ENCODE data around the gene SERPINA1.

SERPINA1 gene

DNA sequence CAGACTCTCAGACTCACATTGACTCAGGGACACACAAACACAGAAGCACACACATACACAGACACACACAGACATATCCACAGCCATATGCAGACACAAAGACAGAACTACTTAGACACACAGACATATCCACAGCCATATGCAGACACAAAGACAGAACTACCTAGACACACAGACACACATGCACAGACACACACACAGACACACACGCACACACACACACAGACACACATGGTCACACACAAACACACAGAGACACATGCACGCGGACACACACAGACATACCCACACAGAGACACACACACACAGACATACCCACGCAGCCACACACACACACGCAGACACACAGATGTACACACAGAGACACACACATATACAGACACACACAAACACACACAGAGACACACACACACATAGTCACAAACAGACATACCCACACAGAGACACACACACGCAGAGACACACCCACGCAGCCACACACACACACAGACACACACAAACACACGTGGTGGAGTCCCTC lies 25.7 kb downstream of the SERPINA1 start:
- no peaks in the 10 kb centered on the region for H4K20me1 ChIP-seq (ENCODE audit: insufficient read depth, low read length)
- H3K9me3 ChIP-seq (replicated peaks; ENCODE audit: insufficient read depth, low read length) = no peaks in the 10 kb centered on the region
- H3K4me2 ChIP-seq (ENCODE audit: low read depth, low read length) = no peak overlapping the region
- no peak overlapping the region for H3K9ac ChIP-seq (ENCODE audit: low read length)
- no peaks in the 10 kb centered on the region for H3K9me2 ChIP-seq (replicated peaks; ENCODE audit: insufficient read depth, low read length)
- no peaks in the 10 kb centered on the region for H3K79me2 ChIP-seq (ENCODE audit: low read length)
- H3K4me1 ChIP-seq (ENCODE audit: low read length) = no peaks in the 10 kb centered on the region
- TF ChIP-seq EZH2 (optimal IDR thresholded peaks at IDR 0.05; ENCODE audit: low read depth, low read length) = no peak
- TF ChIP-seq, protein P1, sequence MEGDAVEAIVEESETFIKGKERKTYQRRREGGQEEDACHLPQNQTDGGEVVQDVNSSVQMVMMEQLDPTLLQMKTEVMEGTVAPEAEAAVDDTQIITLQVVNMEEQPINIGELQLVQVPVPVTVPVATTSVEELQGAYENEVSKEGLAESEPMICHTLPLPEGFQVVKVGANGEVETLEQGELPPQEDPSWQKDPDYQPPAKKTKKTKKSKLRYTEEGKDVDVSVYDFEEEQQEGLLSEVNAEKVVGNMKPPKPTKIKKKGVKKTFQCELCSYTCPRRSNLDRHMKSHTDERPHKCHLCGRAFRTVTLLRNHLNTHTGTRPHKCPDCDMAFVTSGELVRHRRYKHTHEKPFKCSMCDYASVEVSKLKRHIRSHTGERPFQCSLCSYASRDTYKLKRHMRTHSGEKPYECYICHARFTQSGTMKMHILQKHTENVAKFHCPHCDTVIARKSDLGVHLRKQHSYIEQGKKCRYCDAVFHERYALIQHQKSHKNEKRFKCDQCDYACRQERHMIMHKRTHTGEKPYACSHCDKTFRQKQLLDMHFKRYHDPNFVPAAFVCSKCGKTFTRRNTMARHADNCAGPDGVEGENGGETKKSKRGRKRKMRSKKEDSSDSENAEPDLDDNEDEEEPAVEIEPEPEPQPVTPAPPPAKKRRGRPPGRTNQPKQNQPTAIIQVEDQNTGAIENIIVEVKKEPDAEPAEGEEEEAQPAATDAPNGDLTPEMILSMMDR (IDR thresholded peaks at IDR 0.05; ENCODE audit: low read length) = no peak
- TF ChIP-seq EZH2phosphoT487 (IDR thresholded peaks at IDR 0.05; ENCODE audit: low read length) = no peak
- H3K27ac ChIP-seq (ENCODE audit: low read length) = no peak overlapping the region
- DNase-seq = no peak
- H3K4me3 ChIP-seq (ENCODE audit: low read length) = no peak overlapping the region
- no peaks in the 10 kb centered on the region for H3K36me3 ChIP-seq (replicated peaks; ENCODE audit: insufficient read depth, low read length)
- H2AFZ ChIP-seq (ENCODE audit: low read length) = no peak overlapping the region
- no peaks in the 10 kb centered on the region for H3K27me3 ChIP-seq (replicated peaks; ENCODE audit: insufficient read depth, low read length)
- H3F3A ChIP-seq (ENCODE audit: insufficient read depth, low read length) = no peaks in the 10 kb centered on the region

DNA sequence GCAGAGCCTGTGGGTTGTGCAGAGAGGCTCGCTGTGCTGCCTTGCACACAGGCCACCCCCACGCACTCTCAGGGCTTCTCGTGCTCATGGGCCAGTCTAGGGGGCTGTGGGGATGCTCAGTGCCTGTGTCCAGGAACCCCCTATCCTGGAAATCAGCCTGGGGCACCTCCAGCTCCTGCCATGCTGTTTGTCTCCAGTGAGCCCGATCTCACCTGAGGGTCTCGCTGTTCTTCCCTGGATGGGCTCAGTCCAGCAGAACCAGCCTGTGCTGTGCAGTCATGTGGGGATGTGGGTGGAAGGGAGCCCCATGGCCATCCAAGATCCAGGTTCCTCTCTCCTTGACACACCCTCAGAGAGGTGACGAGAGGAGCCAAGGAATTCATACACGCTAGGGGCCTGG lies 26.7 kb downstream of the SERPINA1 start:
- no peak for TF ChIP-seq EZH2phosphoT487 (IDR thresholded peaks at IDR 0.05; ENCODE audit: low read length)
- TF ChIP-seq, protein P1 (IDR thresholded peaks at IDR 0.05; ENCODE audit: low read length) = no peak
- Histone ChIP-seq H3K4me1 (ENCODE audit: low read length) (no peaks in the 10 kb centered on the region), H3K36me3 (replicated peaks; ENCODE audit: insufficient read depth, low read length) (no peaks in the 10 kb centered on the region), H3F3A (ENCODE audit: insufficient read depth, low read length) (no peaks in the 10 kb centered on the region), H3K27ac (ENCODE audit: low read length) (no peak overlapping the region), H3K4me2 (ENCODE audit: low read depth, low read length) (no peak overlapping the region), H3K4me3 (ENCODE audit: low read length) (no peak overlapping the region), H2AFZ (ENCODE audit: low read length) (no peak overlapping the region), H3K9me2 (replicated peaks; ENCODE audit: insufficient read depth, low read length) (no peaks in the 10 kb centered on the region), H3K27me3 (replicated peaks; ENCODE audit: insufficient read depth, low read length) (no peaks in the 10 kb centered on the region), H3K9me3 (replicated peaks; ENCODE audit: insufficient read depth, low read length) (no peaks in the 10 kb centered on the region), H3K9ac (ENCODE audit: low read length) (no peak overlapping the region), H4K20me1 (ENCODE audit: insufficient read depth, low read length) (no peaks in the 10 kb centered on the region), H3K79me2 (ENCODE audit: low read length) (no peaks in the 10 kb centered on the region)
- DNase-seq = no peak

DNA sequence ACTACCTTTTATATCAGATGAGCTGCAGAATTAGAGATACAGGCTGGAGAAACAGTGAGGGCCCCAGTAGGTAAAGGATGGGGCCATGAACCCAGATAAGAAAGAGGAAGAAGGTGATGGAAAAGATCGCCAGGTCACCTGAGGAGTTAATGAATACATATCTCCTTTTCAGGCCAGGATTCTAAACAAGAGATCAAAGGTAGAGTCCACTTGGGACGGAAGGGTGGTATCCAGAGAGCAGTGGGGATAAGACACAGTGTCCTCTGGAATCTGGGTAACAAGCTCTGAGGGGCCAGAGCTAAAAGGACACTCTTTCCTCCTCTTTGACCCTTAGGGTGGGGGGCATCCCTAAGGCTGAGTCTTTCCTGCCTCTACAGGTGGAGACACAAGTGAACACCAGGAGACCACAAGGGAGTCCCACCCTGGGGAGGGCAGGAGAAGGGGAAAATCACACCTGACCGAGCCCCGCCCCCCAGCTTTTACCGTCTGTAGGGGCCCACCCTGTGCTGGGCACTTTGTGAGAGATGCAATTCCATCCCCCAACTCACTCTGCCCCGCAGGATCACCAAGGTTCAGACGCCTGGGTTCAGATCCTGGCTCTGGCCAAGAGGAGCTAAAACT lies 27.3 kb downstream of the SERPINA1 start:
- no peak overlapping the region for H3K9ac ChIP-seq (ENCODE audit: low read length)
- no peak overlapping the region for H2AFZ ChIP-seq (ENCODE audit: low read length)
- no peaks in the 10 kb centered on the region for H3K9me3 ChIP-seq (replicated peaks; ENCODE audit: insufficient read depth, low read length)
- no peak for TF ChIP-seq EZH2phosphoT487 (IDR thresholded peaks at IDR 0.05; ENCODE audit: low read length)
- no peak for TF ChIP-seq EZH2 (optimal IDR thresholded peaks at IDR 0.05; ENCODE audit: low read depth, low read length)
- TF ChIP-seq, protein P1 (IDR thresholded peaks at IDR 0.05; ENCODE audit: low read length) = no peak
- H3K4me1 ChIP-seq (ENCODE audit: low read length) = no peaks in the 10 kb centered on the region
- DNase-seq = no peak
- no peak overlapping the region for H3K4me2 ChIP-seq (ENCODE audit: low read depth, low read length)
- no peaks in the 10 kb centered on the region for H4K20me1 ChIP-seq (ENCODE audit: insufficient read depth, low read length)
- H3F3A ChIP-seq (ENCODE audit: insufficient read depth, low read length) = no peaks in the 10 kb centered on the region
- H3K79me2 ChIP-seq (ENCODE audit: low read length) = no peaks in the 10 kb centered on the region
- no peaks in the 10 kb centered on the region for H3K9me2 ChIP-seq (replicated peaks; ENCODE audit: insufficient read depth, low read length)
- H3K36me3 ChIP-seq (replicated peaks; ENCODE audit: insufficient read depth, low read length) = no peaks in the 10 kb centered on the region
- no peak overlapping the region for H3K27ac ChIP-seq (ENCODE audit: low read length)
- H3K27me3 ChIP-seq (replicated peaks; ENCODE audit: insufficient read depth, low read length) = no peaks in the 10 kb centered on the region
- no peak overlapping the region for H3K4me3 ChIP-seq (ENCODE audit: low read length)
